ENCODE data around the gene GALNT18.

DNA sequence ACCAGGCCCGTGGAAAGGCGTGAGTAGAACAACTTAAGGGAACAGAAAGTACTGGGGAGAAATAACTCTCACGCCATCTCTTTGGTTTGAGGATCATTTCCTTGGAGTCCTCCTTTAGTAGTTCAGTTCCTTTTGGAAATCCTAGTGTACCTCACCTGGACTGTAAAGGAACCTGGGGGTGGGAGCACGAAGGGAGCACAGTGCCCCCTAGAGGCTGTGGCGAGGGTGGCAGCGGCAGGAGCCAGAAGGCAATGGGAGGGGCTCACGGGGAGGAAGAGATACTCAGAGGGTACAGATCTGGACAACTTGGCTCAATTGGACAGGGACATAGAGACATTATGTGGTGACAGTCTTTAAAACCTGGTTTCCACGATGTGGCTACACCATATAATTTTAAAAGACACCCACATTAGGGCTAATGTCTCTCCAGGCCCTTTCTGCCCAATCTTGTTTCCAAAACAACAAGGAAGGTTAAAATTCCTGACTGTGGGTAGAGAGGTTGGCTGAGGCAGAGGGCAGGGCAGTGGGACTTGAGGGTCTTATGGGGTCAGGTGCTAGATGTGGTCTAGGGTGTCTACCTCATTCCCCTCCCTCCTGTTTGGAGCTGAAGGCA lies 355.7 kb downstream of the GALNT18 start:
- TF ChIP-seq, protein P1, sequence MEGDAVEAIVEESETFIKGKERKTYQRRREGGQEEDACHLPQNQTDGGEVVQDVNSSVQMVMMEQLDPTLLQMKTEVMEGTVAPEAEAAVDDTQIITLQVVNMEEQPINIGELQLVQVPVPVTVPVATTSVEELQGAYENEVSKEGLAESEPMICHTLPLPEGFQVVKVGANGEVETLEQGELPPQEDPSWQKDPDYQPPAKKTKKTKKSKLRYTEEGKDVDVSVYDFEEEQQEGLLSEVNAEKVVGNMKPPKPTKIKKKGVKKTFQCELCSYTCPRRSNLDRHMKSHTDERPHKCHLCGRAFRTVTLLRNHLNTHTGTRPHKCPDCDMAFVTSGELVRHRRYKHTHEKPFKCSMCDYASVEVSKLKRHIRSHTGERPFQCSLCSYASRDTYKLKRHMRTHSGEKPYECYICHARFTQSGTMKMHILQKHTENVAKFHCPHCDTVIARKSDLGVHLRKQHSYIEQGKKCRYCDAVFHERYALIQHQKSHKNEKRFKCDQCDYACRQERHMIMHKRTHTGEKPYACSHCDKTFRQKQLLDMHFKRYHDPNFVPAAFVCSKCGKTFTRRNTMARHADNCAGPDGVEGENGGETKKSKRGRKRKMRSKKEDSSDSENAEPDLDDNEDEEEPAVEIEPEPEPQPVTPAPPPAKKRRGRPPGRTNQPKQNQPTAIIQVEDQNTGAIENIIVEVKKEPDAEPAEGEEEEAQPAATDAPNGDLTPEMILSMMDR (optimal IDR thresholded peaks at IDR 0.05 in 1 of 3, IDR thresholded peaks at IDR 0.05 in 1 of 3, conservative IDR thresholded peaks at IDR 0.05 in 1 of 3; ENCODE audit: extremely low read depth in 1 of 3, insufficient read depth in 2 of 3, low read length in 3 of 3) = peak; percentile 94 to 99 (median 96)
- TF ChIP-seq EZH2 (IDR thresholded peaks at IDR 0.05; ENCODE audit: low read length) = no peak

Measured in keratinocyte (primary cell).